Adrenal gland (tissue), 5 donors: ENCODE results near the gene SIGLEC1.

Experiments
- POLR2A ChIP-seq, 2 donors: fragments of 450-650 bp; IDR thresholded peaks; one replicate each; pipeline ENCODE4 v1.6.1; 2017; ENCODE audit warnings: antibody characterized with exemption in 2 of 2, mild to moderate bottlenecking in 2 of 2, moderate library complexity in 1 of 2
- TF ChIP-seq, protein P1 (sequence below), 6 experiments: fragments of 450-650 bp in 4 of 6; fragments of 200-600 bp in 2 of 6; sonication (generic) in 1 of 6; IDR thresholded peaks; 1 replicate in 5 of 6; 2 replicates in 1 of 6; pipeline versions ENCODE4 v1.5.1 to v1.8.0; 2016 to 2021; ENCODE audit warnings: antibody characterized with exemption in 6 of 6, mild to moderate bottlenecking in 2 of 6, moderate library complexity in 1 of 6
- donor health status: DM: no; HTN: no; CAD: no.

DNA sequence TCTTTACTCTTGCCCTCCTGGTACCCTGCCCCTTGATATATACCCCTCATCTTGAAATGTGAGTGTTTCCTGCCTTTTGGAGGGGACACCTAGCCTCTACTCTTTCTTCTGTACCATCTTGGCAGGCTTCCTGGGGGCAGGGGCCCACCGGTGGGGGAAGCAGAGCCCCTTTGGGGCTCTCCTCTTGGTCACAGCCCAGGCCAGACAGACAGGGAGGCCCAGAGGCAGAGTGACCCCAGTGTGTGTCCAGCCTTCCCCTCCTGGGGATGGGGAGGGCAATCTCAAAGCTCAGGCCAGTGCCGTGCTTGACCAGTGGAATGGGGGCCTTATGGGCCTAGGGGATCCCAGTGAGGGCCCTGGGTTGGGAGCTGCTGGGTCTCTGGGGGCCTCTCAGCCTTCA, 34.2 kb downstream of the SIGLEC1 start:
- TF ChIP-seq, protein P1, sequence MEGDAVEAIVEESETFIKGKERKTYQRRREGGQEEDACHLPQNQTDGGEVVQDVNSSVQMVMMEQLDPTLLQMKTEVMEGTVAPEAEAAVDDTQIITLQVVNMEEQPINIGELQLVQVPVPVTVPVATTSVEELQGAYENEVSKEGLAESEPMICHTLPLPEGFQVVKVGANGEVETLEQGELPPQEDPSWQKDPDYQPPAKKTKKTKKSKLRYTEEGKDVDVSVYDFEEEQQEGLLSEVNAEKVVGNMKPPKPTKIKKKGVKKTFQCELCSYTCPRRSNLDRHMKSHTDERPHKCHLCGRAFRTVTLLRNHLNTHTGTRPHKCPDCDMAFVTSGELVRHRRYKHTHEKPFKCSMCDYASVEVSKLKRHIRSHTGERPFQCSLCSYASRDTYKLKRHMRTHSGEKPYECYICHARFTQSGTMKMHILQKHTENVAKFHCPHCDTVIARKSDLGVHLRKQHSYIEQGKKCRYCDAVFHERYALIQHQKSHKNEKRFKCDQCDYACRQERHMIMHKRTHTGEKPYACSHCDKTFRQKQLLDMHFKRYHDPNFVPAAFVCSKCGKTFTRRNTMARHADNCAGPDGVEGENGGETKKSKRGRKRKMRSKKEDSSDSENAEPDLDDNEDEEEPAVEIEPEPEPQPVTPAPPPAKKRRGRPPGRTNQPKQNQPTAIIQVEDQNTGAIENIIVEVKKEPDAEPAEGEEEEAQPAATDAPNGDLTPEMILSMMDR (IDR thresholded peaks at IDR 0.05) = no peak
- TF ChIP-seq POLR2A (IDR thresholded peaks at IDR 0.05) = no peak
